Body of pancreas (tissue), 4 donors: ENCODE measurements around the gene DRC7. TPM values are rescaled to one million over a fixed set of nuclear protein-coding genes. Genes with fewer than 3 reads are reported as not detected.
A peak's percentile ranks its signal among the peaks of the same experiment; 100 is the strongest.

Source experiments
- ATAC-seq: fragments of 150-250 bp; one replicate; pipeline ENCODE4 v1.9.1; 2016
- DNase-seq, 4 donors: peaks; one replicate each; pipeline ENCODE4 v3.0.0-alpha.2; 2019
- H3K27ac ChIP-seq, 4 donors: fragments of 200-600 bp; sonication (generic); 1 replicate in 3 of 4; 2 replicates in 1 of 4; pipeline versions ENCODE4 v1.5.1 to v1.6.1; 2016 to 2019; ENCODE audit warnings: mild to moderate bottlenecking in 1 of 4, mixed read lengths in 1 of 4, moderate library complexity in 1 of 4
- H3K27me3 ChIP-seq, 2 donors: fragments of 200-600 bp; sonication (generic); one replicate each; pipeline ENCODE4 v1.6.0; 2016; ENCODE audit warnings: mild to moderate bottlenecking in 1 of 2
- H3K36me3 ChIP-seq, 2 donors: fragments of 200-600 bp; sonication (generic); replicated peaks in 1 of 2; 2 replicates each; pipeline ENCODE4 v1.5.1; 2016; ENCODE audit warnings: low read depth in 2 of 2; ENCODE audit not compliant: insufficient read depth in 1 of 2
- H3K4me1 ChIP-seq: fragments of 200-600 bp; sonication (generic); one replicate; pipeline ENCODE4 v1.6.0; 2016
- H3K4me3 ChIP-seq, 2 donors: fragments of 200-600 bp; sonication (generic); 1 replicate in 1 of 2; 2 replicates in 1 of 2; pipeline ENCODE4 v1.5.1; 2016 to 2019
- H3K9me3 ChIP-seq, 3 donors: fragments of 200-600 bp; sonication (generic); 1 replicate in 2 of 3; 2 replicates in 1 of 3; pipeline ENCODE4 v1.5.1; 2016
- CTCF ChIP-seq, 7 experiments: fragments of 450-650 bp in 4 of 7; fragments of 200-600 bp in 3 of 7; sonication (generic) in 3 of 7; IDR thresholded peaks; one replicate each; pipeline ENCODE4 v1.5.1; 2016 to 2019; ENCODE audit warnings: antibody characterized with exemption in 7 of 7
- POLR2A ChIP-seq, 3 donors: fragments of 450-650 bp; IDR thresholded peaks; one replicate each; pipeline ENCODE4 v1.6.1; 2016; ENCODE audit warnings: antibody characterized with exemption in 3 of 3, mild to moderate bottlenecking in 2 of 3
- WGBS, 2 donors: methylation state at CpG; one replicate each; pipeline ENCODE4 v1.1.5; 2017; 5-methylcytosine and 5-hydroxymethylcytosine counted together
- intact Hi-C: fragments of 100-400 bp; cut with DNase I; formaldehyde crosslinking; loops from one replicate; pipeline ENCODE4 v1.15.1; 2023
- total RNA-seq, 2 donors: library from RNA; depleted of rRNA; stranded (reverse); fragments of >200 nt; gene quantifications; one replicate each; pipeline ENCODE4 v1.1.0, GENCODE V29; 2016

DRC7 gene
- total RNA-seq, 2 donors from 2014 or later = 1.3 TPM; not detected in 1

DNA sequence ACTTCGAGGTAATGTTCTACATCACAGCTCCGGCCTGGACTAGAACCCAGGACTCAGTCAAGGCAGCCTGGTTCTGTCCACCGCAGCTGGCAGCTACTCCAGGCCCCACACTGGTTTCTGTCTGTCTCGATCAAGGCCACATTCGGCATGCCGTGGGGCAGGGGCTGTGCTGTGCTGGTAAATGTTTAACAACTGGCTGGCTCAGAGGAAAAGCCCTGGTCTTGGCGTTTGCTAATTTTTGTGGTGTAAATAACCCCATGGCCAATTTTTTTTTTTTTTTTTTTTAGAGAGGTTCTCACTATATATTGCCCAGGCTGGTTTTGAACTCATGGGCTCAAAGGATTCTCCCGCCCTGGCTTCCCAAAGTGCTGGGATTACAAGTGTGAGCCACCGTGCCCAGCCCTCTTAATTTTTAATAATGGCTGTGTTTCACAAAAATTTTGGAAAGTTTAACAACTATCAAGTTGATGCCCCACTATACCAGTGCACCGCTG, 328 bp upstream of the DRC7 start:
- intact Hi-C loops = no loop called here
- peak; percentile 90 to 95 (median 94) for DNase-seq
- Histone ChIP-seq H3K36me3 (no peaks in the 10 kb centered on the region), H3K4me1 (peaks cover 53% of the 10 kb centered on the region), H3K4me3 (no peak overlapping the region), H3K27me3 (no peaks in the 10 kb centered on the region), H3K9me3 (no peaks in the 10 kb centered on the region), H3K27ac (peak overlapping the region; percentile 36 to 92 (median 72))
- peak; percentile 93 for ATAC-seq
- TF ChIP-seq CTCF (IDR thresholded peaks at IDR 0.05) (no peak), POLR2A (IDR thresholded peaks at IDR 0.05) (peak in 1 of 3 donors; percentile 8)
- 17% methylated on average over 10 of the region's 10 CpGs for WGBS, 2 donors

DNA sequence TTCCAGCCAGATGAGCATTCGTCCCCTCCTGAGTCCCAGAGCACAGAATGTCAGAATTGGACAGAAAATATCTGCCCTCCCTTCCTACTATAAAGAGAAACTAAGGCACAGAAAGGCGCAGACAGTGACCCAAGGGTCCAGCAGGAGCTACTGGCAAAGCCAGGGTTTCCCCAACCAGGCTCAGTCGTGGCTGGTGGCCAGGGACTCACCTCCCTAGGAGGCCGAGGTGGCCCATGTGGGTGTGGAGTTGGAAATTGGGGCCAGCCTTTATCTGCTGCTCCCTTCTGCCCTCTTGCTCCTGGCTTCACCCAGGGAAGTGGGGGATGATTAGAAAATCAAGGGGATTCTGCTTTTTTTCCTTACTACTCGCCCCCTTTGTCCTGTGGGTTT, 1.1 kb downstream of the DRC7 start:
- intact Hi-C loops = no loop called here
- Histone ChIP-seq H3K4me3 (no peak overlapping the region), H3K27me3 (no peaks in the 10 kb centered on the region), H3K4me1 (peaks cover 41% of the 10 kb centered on the region), H3K36me3 (no peaks in the 10 kb centered on the region), H3K9me3 (no peaks in the 10 kb centered on the region), H3K27ac (peak overlapping the region in 3 of 4 donors; percentile 63 to 92 (median 82))
- ATAC-seq (no peak), DNase-seq (no peak)
- 58 to 74% methylated on average over 5 of the region's 5 CpGs for WGBS, 2 donors
- TF ChIP-seq CTCF (IDR thresholded peaks at IDR 0.05) (no peak), POLR2A (IDR thresholded peaks at IDR 0.05) (no peak)

DNA sequence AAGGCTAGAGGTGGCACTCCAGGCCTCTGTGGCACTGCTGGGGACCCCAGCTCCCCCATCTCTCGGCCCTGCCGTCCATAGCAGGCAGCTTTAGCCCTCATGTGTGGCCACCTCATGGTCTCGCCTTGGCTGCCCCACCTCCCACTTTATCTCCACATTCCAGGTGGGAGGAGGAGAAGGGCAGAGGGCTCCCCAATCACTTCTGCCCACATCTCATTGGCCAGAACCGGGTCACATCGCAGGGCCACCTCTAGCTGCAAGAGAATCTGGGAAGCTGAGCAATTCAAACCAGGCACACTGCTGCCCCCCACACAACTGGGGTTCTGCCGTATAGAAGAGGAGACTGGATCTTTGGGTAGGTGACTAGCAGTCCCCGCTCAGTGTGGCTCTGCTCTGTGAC, 1.6 kb downstream of the DRC7 start:
- DNase-seq (no peak), ATAC-seq (no peak)
- Histone ChIP-seq H3K27me3 (no peaks in the 10 kb centered on the region), H3K4me1 (peaks cover 41% of the 10 kb centered on the region), H3K9me3 (no peaks in the 10 kb centered on the region), H3K36me3 (no peaks in the 10 kb centered on the region), H3K27ac (no peak overlapping the region), H3K4me3 (no peak overlapping the region)
- intact Hi-C loops = no loop called here
- WGBS, 2 donors = 88 to 92% methylated on average over 4 to 7 of the region's 7 CpGs
- TF ChIP-seq POLR2A (IDR thresholded peaks at IDR 0.05) (no peak), CTCF (IDR thresholded peaks at IDR 0.05) (no peak)

- H3K27ac ChIP-seq = no peak overlapping the region
- intact Hi-C loops = no loop called here
- no peak overlapping the region for H3K4me3 ChIP-seq
- no peaks in the 10 kb centered on the region for H3K27me3 ChIP-seq
- WGBS, 2 donors = 75 to 78% methylated on average over 17 of the region's 17 CpGs
- H3K9me3 ChIP-seq = no peaks in the 10 kb centered on the region
- TF ChIP-seq POLR2A (IDR thresholded peaks at IDR 0.05) (no peak), CTCF (IDR thresholded peaks at IDR 0.05) (no peak)
- ATAC-seq (no peak), DNase-seq (no peak)
- H3K4me1 ChIP-seq = peaks cover 48% of the 10 kb centered on the region
- no peaks in the 10 kb centered on the region for H3K36me3 ChIP-seq
Observed at GRCh38 chr16:57697896-57698537, 3.4 kb downstream of the DRC7 start.
